Kidney capillary endothelial cell (primary cell): ENCODE results near the gene MTMR4.
A peak's percentile ranks its signal among the peaks of the same experiment; 100 is the strongest.
"Not testable (repeated sequence)": the region's sequence is repeated elsewhere in the genome, so short reads cannot be mapped to it uniquely, and the experiment has no call there.

Experiments
- DNase-seq: peaks from one replicate; pipeline ENCODE4 v3.0.0-alpha.2; 2018; ENCODE audit warnings: low spot score

Gene MTMR4

DNA sequence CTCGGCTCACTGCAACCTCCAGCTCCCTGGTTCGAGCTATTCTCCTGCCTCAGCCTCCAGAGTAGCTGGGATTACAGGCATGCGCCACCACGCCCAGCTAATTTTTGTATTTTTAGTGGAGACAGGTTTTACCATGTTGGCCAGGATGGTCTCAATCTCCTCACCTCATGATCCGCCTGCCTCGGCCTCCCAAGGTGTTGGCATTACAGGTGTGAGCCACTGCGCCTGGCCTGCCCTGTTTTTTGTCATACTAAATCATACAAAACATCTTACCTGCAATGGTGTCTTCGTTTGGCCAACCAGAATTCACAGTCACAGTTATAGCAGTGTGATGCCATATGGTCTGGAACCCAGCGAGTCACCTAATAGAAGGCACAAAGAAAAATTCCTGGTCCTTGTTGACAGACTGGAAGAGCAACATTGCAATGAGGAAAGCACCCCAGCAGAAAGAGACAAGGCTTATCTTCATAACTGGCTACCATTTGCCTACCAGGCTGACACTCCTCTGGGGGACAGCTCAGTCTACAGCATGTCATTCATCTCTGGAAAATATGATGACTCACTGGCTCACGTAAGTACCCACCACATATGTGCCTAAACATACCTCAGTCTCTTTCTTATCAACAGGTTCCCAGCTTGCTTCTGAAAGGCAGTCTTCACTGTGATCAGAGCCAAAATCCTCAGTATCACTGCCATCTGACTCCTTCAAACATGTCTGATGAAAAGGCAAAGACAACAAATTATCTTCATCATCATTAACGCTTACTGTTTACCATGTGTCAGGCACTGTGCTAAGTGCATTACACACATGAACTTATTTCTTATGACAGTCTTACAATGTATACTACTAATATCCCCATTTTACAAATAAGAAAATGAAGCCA is 22.0 kb downstream of the MTMR4 start:
- no peak for DNase-seq

DNA sequence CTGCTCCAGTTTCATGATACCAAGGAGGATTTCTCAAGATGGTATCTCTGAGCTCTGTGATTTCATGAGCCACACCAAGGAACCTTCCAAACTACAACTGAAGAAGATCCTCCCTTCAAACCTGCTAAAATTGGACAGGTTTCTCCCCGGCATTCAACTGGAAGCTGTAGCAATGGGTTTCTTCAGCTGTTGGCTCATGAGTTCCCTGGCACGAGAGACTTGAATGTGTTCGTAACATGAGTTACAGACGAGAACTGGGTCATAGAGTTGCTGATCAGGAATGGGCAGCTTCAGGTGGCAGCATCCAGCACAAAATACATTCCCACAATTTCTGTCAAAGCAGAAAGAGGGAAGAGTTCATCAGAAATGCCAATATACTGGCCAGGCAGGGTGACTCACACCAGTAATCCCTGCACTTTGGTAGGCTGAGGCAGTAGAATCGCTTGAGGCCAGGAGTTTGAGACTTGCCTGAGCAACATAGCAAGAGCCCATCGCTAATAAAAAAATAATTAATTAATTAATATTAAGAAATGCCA is 22.9 kb downstream of the MTMR4 start:
- DNase-seq = no peak

DNA sequence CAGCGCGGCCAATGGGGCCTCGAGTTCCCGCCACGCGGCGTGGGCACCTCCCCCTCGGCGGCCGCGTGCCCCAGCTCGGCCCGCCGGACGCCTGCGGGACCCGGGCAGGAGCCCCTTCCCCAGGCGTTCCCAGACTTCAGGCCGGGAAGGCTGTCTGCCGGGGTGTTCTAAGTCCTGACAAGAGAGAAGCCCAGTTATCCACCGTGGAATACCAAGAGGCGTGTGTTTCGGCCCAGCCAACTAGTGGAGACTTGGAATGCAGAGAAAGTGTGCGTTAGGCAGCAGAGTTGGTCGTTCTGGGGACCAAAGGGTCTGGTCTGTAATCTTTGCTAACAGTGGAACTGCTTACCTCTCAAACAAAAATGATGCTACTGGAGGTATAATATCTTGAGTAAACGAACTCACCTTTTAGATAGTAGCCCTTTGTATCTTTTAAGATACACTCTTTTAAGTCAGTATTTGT is 26.0 kb downstream of the MTMR4 start:
- no peak for DNase-seq

DNA sequence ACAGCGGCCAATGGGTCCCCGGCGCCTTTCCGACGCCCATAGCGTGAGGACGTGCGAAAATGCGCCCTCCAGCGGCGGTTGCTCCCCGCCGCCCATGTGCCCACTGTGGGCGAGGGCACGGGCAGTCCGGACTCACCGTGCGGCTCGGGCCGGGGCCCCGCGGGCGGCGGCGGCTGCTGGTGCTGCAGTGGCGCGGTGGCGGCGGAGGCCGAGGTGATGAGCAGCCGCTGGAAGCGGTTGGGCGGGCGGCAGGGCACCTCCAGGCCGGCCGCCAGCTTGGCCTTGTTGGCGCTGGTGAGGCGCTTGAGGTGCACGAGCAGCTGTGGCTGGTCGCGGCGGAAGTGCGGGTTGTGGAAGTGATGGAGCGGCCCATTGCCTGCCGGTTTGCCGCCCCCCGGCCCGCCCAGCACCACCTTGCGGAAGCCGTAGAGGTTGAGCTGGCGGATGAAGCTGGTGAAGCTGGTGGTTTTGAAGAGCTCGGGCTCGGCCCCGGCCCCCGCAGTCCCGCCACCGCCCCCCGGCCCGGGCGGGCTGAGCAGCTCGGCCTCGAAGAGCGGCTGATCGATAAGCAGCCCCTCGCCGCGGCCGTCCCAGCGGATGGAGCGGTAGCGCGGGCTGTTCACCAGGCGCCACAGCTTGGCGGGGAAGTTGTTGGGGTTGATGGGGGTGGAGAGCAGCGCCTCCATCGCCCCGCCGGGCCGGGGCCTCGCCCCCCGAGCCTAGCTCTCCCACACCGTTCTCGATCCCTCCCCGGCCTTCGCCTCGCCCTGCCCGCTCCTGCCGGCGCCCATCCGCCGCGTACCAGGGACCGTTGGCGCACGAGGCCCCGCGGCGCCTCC is 26.6 kb downstream of the MTMR4 start, which contains the start of gene HSF5:
Gene HSF5, minus strand, starts transcription at position 820 of the 839 bp plus-strand sequence. Its CDS starts 134 bp downstream, at position 686.
- peak; percentile 18 for DNase-seq

DNA sequence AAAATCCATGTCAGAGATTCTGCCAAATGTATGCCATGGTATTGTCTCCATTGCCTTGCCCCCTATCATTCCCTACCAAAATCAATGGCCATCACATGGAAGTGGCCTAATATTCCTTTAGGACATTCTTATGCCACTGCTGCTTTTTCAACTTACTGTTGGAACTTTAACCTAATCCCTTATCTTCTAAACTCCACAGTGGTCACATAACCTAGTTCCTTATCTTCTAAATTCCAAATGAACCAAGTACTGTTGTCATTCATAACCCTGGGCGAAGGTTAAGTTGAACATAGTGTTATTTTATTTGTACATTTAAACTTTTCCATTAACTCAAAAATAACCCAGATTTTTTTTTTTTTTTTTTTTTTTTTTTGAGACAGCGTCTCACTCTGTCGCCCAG is 29.8 kb downstream of the MTMR4 start:
- no peak for DNase-seq

DNA sequence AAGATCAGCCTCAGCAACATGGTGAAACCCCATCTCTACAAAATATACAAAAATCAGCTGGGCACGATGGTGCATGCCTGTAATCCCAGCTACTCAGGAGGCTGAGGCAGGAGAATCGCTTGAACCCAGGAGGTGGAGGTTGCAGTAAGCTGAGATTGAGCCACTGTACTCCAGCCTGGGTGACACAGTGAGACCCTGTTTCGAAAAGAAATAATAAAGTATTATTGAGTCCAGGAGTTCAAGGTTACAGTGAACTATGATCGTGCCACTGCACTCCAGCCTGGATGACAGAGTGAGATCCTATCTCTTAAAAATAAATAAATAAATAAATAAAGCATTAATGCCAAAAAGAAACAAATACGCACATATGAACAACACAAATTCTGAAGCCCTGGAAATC is 32.6 kb downstream of the MTMR4 start:
- DNase-seq = not testable (repeated sequence)

DNA sequence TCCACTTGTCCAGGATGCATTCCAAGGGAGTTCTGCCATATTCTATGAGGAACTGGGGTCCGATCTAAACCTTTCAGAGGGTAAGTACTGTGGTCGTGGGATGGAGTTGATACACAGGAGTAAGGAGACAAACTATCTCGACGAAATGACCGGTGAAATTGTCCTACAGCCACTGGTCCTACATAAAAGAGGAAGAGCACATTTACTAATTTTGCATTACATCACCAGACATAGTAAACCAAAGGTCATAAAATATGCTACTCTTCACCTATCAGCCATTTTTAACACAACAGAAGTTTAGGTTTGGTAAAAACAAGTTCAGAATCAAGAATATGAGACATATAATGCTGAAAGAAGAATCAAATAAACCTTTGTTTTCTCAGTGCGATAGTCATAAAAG is 34.3 kb downstream of the MTMR4 start:
- no peak for DNase-seq

DNA sequence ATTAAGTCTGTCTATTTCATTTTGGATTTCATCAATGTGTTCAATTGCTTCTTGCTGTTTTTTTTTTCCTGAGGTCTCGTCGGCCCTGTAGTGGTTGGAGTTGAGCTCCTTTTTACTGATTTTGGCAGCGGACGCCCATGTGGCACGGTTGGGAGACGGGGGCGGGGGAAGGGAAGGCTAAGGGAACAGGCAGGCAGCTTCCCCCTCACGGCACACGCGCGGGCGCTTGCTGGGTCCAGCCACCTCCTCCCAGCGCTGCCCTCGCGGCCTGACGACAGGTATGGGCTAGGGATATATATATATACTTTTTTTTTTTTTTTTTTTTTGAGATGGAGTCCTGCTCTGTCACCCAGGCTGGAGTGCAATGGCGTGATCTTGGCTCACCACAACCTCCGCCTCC is 37.6 kb downstream of the MTMR4 start:
- no peak for DNase-seq

DNA sequence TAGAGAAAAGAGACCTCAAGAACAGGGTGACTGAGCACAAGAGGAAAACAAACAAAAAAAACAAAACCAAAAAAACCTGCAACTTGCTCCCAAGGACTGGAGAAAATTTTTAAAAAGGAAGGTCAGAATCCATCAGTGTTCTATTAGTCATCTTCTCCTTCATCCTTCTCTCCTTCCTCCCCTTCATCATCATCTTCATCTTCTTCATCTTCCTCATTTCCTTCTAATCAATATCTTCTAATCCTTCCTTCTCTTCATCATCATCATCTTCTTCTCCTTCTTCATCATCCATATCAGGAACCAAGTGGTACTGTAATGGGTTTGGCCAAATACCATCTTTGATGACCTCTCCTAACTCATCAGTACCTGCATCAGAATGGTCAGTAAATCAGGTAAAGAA is 38.5 kb downstream of the MTMR4 start:
- DNase-seq = no peak

DNA sequence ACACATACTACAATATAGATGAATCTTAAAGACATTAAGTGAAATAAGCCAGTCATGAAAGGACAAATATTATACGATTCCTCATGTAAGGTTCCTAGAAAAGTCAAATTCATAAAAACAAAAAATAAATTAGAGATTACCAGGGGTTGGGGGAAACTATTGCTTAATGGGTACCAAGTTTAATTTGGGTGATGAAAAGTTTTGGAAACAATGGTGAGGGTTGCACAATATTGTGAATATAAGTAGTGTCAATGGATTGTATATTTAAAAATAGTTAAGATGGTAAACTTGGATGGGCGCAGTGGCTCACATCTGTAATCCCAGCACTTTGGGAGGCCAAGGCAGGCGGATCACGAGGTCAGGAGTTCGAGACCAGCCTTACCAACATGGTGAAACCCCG is 44.1 kb downstream of the MTMR4 start:
- no peak for DNase-seq

DNA sequence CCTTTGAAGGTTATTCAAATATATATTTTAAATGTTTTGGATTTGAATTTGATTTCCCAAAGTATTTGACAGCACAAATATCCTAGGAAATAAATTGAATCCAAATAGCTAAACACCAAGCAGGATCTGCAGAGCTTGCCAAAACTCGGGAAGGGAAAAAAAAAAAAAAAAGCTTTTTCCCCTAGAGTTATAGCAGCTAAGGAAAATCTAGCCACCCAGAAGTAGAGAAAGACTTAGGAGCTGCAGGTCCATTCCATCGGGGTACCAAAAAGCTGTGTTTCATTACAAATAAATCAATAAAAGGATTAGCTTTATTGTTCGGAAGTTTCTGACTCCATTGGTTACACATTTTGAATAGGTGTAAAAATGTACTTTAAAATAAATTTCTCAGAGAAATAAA is 45.5 kb downstream of the MTMR4 start:
- no peak for DNase-seq

DNA sequence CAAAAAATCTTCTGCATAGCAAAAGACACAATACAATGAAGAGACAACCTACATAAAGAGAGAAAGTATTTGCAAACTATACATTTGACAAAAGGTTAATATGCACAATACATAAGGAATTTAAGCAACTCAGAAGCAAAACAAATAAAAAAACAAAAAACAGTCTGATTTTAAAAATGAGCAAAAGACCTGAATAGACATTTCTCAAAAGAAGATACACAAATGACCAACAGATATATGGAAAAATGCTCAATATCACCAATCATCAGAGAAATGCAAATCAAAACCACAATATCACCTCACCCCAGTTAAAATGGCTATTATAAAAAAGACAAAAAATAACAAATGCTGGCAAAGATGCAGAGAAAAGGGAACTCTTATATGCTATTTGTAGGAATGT is 58.9 kb downstream of the MTMR4 start:
- DNase-seq = no peak

DNA sequence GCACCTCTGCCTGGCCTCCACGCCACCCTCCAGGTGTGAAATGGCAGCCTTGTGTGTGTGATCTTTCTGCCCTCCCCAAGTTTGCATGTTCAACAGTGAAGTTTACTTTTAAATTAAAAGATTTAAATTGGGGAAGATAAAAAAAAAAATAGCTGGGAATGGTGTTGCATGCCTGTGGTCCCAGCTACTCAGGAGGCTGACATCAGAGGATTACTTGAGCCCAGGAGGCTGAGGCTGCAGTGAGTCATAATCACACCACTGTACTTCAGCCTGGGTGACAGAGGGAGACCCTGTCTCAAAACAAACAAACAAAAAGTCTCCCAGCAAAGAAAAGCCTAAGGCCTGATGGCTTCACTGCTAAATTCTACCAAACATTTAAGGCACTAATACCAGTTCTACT is 61.7 kb downstream of the MTMR4 start:
- DNase-seq = no peak

DNA sequence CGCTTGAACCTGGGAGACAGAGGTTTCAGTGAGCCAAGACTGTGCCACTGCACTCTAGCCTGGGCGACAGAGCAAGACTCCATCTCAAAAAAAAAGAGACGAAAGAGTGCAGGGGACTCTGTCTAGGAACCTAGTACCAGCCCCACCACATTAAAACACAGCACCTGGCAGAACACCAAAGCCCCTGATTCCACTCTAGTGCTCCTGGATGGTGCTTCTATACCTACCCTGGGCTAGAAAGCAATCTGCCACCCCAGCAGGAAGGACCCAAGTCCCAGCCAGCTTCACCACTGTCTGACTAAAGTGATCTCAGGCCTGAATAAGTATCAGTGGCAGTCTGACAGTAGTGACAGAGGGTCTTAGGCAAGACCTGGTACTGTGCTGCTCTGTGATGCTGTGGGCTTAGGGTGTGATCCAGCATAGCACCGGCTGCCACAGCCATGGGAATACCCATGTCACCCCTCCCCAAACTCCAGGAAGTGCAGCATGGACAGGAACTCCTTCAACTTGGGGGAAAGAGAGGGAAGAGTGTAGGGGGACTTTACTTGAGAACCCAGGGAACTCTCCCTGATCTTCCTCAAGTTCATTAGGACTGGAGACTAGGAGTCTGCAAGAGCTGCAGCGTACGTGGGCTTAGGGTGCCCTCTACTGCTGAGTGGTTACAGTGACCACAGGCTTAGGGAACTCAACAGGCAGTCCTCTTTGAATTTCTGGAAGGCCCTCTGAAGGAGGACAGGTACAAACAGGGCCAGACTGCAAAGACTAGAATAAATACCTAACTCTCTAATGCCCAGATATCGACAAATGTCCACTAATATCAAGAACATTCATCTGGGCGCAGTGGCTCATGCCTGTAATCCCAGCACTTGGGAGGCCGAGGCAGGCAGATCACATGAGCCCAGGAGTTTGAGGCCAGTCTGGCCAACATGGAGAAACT is 67.1 kb downstream of the MTMR4 start:
- DNase-seq = peak; percentile 60

DNA sequence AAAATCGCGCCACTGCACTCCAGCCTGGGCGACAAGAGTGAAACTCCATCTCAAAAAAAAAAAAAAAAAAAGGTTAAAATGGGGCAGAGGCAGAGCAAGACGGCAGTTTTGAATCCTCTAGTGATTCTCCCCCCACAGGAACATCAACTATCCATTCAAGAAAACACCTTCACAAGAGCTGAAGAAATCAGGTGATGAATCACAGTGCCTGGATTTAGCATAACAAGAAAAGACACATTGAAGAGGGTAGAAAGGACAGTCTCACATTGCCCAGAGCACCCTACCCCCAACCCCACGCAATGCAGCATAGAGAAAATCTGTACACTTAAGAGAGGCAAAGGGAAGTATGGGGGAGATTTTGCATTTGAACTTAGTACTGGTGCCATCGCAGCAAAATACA is 68.4 kb downstream of the MTMR4 start:
- no peak for DNase-seq
